Myocyte (in vitro differentiated cells): ENCODE measurements around the gene PLEK. TPM values are rescaled to one million over a fixed set of nuclear protein-coding genes. Genes with fewer than 3 reads are reported as not detected.
"Not testable (repeated sequence)": the region's sequence is repeated elsewhere in the genome, so short reads cannot be mapped to it uniquely, and the experiment has no call there.

Experiments used
- DNase-seq: peaks from one replicate; pipeline ENCODE4 v3.0.0-alpha.2; 2012; ENCODE audit warnings: low read depth
- total RNA-seq: library from RNA; depleted of rRNA; stranded (reverse); fragments of >200 nt; gene quantifications from 2 replicates; pipeline ENCODE4 v1.2.3, GENCODE V29; 2014

The PLEK gene
- total RNA-seq, 1 donor from 2014 or later, result not detected

GRCh38 chr2:68352651-68353391, 12.3 kb upstream of the PLEK start:
- DNase-seq, result no peak

DNA sequence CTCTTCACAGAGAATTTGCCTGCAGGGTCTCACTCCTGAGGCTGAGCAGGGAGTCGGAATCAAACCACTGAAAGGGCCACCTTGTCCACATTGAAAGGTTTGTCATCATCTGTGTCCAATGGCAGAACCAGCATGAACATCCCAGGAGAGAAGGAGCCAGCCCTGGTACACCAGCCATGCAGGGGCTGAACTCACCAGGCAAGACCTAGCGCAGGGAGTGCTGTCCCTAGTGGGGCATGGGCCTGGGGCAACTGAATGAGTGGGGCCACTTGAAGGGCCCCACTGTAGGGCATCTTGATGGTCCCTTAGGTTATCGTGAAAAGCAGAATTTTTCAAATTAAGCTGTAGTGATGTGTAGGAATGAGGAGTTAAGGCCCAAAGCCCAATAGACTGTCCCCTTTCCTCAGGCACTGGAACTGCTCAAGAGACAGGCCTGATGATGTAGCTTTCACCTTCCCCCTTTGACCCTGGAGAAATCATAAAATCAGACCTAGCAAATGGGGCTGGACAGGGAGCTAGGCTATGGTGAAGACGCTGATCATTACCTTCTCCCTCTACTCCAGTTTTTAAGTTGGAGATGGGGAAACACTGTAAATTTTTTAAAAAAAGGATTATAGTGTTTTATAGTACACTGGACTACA, 8.4 kb upstream of the PLEK start:
- DNase-seq, result no peak

GRCh38 chr2:68357605-68358337, 7.3 kb upstream of the PLEK start:
- peak; percentile 50 for DNase-seq

- DNase-seq, result no peak
Measured at GRCh38 chr2:68359889-68360288, 5.2 kb upstream of the PLEK start.

- DNase-seq, result peak; percentile 44
Measured at GRCh38 chr2:68362069-68362468, 3.0 kb upstream of the PLEK start.

GRCh38 chr2:68362749-68363148, 2.3 kb upstream of the PLEK start:
- no peak for DNase-seq

DNA sequence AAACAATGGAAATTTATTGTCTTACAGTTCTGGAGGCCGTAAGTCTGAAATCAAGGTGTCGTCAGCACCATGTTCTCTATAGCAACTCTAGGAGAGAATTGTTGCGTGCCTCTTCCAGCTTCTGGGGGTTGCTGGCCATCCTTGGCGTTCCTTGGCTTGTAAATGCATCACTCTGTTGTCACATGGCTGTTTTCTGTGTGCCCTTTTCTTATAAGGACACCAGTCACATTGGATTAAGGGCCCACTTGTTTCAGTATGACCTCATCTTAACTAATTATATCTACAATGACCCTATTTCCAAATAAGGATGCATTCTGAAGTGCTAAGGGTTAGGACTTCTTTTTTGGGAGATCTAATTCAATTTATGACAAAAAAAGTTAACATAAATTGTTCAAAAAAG, 1.4 kb upstream of the PLEK start:
- no peak for DNase-seq

DNA sequence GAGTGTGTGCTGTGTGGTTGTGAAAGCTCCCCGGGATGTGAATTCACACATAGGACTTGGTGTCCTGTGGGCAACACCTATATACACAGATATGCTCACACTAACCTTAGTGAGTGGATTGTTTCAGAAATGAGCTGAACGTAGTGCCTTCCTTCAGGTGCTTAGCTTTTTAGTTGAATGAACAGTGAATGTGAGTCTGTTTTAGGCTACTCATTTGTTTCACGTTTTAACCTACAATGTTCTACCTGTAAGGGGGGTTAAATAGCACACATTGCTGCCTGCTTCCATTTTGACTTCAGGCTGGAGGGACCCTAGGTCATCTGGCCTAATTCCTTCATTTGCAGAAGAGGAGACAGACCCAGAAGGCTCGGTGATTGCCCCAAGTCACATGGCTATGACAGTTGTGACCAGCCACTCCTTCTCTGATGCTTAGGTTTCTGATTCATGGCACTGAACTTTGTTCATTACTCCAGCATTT, 1.0 kb downstream of the PLEK start:
- no peak for DNase-seq

- DNase-seq, result no peak
Measured at GRCh38 chr2:68367953-68368653, 3.0 kb downstream of the PLEK start.

- DNase-seq, result peak; percentile 61
Measured at GRCh38 chr2:68368654-68369336, 3.7 kb downstream of the PLEK start.

- no peak for DNase-seq
Measured at GRCh38 chr2:68369337-68369734, 4.3 kb downstream of the PLEK start.

DNA sequence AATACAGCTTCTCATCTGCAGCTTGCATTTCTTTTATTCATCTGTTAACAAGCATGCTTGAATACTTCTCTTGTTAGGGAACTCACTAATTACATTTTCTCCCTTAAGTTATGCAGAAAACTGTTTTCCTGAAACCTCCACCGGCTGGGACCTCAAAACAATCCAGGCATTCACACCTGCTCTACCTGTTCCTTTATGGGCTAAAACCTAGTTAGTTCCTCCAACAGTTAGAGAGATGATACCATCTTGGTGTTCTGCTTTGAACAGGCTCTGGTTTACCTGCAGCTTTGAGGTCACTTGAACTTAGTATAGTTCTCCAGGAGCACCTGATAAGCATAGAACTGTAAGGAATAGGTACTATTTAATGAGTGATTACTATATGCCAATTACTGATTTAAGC, 6.1 kb downstream of the PLEK start:
- no peak for DNase-seq

DNA sequence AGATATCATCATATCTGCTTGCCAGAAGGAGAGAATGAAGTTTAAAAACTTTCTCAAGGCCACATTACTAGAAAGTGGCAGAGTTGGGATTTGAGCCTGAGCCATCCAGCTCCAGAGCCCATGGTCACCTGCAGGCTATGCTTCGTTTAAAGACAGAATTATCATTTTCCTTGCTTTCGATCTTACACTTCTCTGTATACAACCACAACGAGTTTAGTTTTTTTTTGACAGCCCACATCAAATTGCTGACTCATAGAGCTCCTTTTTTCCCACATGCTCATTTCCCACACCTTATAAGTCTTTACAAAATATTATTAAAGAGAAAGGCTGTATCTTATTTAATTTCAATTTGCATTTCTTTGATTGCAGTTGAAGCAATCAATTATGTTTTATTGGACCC, 6.5 kb downstream of the PLEK start:
- no peak for DNase-seq

DNA sequence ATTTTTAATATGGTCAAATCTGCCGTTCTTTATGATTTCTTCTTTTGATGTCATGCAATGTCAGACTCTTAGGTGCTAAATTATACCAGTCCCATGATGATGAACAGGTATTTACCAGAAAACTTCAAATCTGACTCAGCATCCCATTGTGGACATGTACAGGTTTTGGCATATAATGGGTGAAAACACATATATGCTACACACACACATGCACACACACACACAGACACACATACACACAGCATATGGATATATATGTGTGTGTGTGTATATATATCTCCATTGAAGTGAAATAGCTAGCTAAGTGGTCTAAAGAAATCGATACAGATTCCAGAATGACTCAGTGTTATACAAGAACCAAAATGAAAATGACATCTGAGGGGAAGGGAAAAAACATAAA, 7.4 kb downstream of the PLEK start:
- no peak for DNase-seq

DNA sequence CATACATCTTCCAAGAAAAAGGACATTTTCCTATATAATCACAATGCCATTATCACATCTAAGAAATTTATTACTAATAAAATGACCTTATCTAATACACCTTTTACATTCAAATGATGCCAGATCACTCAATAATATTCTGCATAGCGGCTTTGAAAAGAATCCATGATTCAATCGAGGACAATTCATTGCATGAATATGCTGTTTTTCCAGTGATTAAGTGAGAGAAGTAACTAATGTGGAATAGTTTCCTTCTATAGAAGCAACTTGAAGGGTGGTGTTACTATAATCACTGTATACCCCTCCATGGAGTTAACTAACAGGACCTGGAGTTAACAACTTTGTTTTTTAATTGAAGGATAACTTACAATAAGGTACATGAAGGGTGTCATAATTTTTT, 9.1 kb downstream of the PLEK start:
- no peak for DNase-seq

DNA sequence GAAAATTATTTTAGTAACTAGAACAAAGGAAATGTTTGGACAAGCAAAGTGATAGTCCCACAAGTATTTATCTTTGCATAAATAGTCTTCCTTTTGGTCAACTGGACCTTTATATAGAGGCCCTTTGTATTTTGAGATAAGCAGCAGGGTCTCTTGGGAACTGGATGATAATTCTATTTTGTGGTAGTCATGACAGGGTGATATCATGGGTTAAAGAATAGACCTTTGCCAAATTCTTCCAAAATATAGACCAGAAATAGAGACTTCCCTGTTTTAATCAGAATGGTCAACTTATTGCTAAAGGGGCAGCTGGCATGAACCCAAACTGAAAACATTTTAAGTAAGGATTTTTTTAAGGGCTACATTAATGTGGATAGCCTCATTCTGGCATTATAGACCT, 10.5 kb downstream of the PLEK start:
- no peak for DNase-seq

- DNase-seq, result no peak
Measured at GRCh38 chr2:68377137-68377780, 12.2 kb downstream of the PLEK start.

GRCh38 chr2:68378779-68379178, 13.7 kb downstream of the PLEK start:
- not testable (repeated sequence) for DNase-seq

- no peak for DNase-seq
Measured at GRCh38 chr2:68379184-68379708, 14.2 kb downstream of the PLEK start.

DNA sequence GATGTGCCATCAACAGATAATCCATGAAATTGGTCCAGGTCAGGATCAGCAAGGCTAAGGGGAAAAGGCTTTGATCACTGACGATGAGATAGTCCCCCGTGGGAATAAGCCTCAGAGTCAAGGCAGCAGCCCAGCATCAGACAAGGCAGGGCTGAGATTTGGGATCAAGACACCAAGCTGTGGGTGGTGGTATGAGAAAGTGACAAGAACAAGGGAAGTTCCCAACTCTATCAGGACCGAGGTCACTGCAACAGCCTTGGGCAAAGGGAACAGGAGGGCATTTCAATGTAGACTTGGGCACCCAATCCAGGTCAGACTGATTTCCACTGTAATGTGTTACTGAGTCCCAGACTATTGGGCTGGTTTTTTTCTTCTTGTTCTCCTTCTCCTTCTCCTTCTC, 18.7 kb downstream of the PLEK start:
- no peak for DNase-seq
